Superior temporal gyrus (tissue), 1 donor: ENCODE data around the gene NR5A1.

Source experiments
- DNase-seq: peaks from one replicate; pipeline ENCODE4 v3.0.0-alpha.2; 2016; ENCODE audit errors: extremely low spot score

Gene NR5A1

DNA sequence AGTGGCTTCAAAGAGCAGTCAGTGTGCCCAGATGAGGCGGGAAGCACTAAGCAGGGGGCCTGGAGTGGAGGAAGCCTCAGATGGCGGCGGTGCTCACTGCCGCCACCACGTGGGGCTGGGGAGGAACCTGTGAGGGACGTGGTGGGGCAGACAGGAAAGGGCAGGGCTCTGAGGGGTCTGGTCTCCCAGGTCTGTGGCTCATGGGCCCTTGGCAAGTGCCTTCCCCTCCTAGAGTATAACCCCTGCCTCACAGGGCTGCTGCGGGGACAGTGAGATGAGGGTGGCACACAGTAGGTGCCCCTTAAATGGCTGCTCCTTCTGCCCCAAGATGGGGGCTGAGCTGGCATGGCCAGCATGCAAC is 26.6 kb downstream of the NR5A1 start:
- no peak for DNase-seq

DNA sequence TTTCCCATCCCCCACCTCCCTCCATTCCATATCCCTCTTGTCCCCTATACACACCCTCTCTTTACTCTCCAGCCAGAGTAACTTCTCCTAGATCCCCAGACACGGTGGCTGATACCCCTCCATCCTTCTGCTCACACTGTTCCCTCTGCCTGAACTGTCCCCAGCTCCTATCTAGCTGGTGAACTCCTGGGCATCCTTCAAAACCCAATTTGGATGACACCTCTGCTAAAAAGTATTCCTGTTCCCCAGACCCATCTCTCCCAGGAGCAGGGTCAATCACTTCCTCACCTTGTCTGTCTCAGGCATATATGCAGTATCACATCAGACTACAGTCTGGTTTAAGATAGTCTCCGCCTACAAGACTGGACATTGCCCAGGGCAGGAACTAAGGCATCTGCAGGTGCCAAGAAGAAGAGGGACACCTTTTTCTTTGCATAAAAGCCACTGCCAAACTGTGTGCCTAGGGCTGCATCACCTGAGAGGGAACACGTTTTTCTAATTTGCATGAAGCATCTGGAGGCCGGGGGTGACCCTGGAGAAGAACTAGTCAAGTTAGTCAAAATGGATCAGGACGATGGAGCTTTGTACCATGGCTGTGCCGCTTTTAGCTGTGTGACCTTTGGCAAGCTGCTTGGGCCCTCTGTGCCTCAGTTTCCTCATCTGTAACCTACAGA is 27.1 kb downstream of the NR5A1 start:
- DNase-seq, result no peak

DNA sequence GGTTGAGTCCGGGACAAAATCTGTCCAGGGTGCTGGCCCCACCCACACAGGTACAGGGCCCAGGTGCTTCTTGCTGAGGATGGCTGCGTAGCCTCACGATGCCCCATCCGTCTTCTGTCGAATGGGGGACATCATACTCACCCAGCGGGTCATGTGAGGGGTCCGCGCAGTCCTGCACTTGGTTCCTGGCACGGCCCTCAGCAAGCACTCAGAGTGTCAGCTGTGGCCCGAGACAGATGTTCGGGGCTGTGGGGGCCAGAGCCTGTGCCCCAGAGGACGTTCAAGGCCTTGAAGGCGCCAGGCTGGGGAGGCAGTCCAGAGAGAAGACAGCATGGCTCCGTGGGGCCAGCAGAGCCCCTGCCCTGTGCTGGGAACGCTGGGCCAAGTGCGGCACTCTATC is 27.8 kb downstream of the NR5A1 start:
- DNase-seq, result no peak

DNA sequence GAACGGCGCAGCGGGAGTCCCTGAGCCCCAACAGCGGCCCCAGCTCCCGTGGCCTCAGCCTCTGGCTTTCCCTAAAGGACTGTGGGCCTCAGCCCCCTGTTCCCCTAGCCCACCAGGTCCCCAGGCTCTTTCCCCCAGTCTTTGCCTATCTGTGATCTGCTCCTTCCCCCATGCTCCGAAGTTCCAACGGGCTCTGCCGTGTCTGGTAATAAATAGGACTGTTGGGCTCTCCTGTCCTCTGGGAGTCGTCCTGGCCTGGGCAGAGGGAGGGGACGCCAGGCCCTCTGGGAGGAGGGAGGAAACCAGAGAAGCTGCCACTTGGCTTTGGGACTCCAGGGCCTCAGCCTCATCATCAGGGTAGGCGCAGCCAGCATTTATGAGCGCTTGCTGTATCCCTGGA is 28.8 kb downstream of the NR5A1 start:
- DNase-seq, result no peak

DNA sequence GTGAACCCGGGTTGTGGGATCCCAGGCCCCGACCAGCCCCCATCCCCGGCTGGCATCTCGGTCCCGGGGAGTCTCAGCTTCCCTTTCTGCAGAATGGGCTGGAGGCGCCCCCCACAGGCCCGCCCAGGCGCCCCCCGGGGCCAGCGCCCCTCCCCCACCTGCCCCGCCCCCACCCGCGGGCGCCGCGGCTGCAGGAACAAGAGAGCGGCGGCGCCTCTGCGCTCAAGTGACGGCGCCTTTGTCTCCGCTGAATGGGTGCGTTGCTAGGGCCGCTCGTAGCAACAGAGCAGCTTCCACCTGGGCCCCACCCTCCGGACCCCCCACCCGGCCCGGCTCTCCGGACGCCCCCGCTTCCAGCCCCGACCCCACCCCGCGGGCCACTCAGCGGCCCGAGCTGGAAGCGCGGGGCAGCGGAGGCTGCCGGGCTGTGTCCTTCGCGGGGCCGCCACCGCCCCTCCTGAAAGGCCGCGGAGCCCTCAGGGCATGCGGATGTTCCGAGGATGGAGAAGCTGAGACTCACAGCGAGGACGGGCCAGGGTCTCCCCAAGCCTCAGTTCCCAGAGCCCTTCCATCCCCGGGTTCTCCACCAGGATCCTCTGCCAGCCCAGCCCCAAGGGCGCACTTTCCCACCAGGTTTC is 29.4 kb downstream of the NR5A1 start:
- no peak for DNase-seq

DNA sequence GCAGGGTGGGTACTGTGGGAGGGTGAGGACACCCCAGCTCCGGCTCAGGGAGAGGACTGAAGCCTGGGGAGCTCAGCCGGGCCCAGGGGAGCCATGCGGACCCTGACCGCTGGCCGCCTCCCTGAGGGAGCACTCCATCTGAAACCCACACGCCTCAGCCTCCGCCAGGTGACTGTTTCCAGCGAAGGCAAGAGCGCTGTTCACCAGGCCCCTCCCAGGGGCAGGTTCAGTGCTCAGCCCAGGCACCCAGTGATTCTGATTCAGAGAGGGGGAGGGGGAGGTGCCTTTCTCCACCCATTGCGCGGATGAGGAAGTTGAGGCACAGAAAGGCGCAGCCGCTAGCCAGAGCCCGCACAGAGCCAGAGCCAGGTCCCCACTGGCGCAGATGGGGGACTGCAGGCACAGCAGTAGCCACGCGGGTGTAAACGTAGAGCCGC is 30.0 kb downstream of the NR5A1 start:
- no peak for DNase-seq

DNA sequence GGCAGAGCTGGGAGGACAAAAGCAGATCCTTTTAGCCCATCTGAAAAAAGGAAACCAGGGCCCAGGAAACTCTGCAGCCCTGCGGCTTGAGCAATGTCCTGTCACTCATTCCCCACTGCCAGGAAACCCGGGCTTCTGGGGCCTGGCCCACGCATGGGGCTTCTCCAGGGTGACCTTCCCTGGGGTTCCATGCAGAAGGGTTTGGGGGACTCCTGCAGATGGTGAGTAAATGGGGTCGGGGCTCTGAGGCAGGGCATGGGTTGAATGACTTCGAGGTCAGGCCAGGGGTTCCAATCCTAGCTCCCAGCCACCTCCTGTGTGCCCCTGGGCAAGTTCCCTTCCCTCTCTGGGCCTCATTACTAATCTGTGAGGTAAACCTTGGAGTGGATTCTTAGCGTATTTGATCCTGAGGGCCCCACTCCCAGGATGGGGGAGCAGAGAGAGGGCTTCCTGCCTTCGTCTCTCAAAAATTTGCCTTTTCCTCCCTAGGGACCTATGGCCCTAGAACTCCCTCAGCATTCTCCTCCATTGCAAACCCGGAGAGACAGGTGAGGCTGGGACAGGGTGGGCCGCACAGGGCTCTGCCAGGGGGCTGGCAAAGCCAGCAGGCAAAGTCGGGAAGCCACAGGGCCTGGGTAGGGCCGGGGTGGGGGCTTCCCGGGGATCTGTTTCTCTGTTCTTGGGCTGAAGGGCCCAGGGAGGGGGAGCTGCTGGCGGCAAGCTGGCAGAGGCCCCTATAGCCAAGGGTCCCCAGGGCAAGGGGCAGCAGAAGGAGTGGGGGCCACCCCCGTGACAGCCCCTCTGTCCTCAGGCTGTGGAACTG is 31.1 kb downstream of the NR5A1 start:
- no peak for DNase-seq

DNA sequence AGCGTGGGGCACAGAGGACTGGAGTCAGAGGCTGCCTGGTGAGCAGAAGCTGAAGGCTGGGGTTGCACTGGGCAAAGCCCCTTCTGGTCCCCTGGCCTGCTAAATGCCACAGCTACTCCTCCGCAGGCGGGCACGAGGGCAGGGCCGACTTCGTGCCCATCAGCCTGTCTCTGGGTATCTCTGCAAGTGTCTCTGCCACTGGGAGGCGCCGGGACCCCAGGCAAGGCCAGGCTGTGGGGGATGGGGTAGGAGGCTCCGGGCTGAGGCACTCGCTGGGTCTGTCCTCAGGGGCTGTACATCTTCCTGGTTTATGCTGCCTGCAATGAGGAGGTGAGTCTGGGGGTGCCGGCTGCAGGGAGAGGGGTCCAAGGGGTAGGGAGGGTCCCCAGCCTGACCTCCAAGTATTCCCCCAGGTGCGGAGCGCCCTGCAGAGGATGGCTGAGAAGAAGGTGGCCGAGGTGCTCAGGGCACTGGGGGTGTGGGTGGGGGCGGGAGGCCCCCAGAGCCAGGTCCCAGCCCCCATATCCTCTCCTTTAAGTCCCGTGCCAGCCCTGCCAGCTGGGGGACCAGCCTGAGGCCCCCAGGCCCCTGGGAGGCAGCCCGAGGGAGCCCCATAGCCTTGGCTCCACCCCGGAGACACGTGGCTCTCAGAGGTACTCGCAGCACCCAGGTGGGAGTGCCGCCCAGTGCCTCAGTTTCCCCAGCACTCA is 31.9 kb downstream of the NR5A1 start:
- DNase-seq, result no peak

DNA sequence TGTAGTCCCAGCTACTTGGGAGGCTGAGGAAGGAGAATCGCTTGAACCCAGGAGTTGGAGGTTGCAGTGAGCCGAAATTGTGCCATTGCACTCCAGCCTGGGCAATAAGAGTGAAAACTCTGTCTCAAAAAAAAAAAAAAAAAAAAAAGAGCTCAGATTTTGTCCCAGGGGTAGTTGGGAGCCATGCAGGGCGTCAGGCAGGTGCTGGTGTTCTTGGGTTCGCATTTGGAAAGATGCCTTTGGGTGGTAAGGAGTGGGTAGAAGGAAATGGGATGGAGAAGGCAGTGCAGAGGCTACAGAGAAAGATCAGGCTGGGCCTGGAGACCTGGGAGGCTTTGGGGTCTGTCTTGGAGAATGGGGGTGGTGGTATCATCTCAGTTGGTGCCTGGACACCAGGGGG is 33.0 kb downstream of the NR5A1 start:
- no peak for DNase-seq

DNA sequence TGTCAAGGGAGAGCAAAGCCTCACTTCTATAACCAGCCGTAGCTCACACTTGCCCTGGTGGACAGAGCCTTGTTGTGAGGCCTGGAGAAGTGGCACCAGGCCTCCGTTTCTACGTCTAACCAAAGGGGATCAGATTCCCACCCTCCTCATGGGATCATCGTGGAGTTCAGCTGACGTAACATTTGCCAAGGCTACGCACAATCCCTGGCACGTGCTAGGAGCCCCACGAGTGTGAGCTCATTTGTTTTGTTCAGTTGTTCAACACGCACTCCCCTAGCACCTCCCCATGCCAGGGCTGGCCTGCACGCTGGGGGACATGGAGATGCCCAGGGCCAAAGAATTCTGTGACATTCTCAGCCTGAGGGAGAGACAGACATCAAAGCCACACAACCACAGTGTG is 33.9 kb downstream of the NR5A1 start:
- no peak for DNase-seq

DNA sequence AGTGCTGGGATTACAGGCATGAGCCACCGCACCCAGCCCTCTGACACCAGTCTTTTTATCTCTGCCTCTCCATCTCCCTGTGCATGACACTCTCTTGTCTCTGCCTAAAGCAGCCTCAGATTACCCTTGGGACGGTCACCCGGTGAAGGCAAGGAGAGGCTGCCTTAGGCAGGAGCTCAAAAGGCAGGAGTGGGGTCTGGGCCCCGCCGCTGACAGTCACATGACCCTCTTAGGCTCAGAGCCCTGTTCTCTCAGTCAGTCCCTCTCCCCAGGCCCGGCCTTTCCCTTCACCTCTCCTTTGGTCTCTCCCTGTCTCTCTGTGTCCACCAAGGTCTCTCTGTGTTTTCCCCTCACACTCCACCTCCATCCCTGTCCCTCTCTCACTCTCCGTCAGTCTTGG is 34.4 kb downstream of the NR5A1 start:
- no peak for DNase-seq

DNA sequence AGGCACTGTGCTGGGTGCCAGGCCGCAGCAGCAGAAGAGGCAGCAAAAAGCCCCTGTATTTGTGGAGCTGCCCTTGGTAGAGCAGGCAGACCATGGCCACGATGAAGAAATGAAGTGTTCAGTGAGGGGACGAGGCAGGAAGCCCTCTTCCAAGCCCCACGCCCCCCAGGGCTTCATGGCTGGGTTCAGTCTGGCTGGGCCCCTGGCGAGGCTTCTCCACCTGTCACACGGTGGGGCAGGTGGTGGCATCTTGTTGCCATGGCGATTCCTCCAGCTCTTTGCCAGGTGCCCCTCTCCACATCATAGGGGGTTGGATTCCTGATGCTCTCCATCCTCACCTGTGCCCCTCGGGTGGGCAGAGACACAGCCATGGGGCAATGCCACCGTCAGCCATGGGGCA is 35.4 kb downstream of the NR5A1 start:
- no peak for DNase-seq

DNA sequence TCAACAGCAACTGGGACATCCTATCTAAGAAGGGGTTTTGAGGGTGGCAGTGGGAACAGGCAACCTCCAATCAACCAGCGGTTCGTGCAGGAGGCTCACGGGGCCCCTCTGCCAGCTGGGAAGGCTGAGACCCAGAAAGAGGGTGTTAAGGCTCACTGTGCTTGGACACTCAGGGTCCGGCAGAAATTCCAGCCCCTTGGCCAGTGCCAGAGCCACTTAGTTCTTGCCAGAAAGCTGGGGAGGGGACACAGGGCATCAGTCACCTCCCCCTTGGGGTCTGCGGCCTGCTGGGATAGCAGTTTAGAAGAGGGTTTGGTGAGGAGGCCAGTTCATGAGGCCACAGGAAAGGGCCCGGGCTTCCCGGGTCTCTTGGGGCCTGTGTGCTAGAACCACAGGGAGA is 36.5 kb downstream of the NR5A1 start:
- DNase-seq, result no peak

DNA sequence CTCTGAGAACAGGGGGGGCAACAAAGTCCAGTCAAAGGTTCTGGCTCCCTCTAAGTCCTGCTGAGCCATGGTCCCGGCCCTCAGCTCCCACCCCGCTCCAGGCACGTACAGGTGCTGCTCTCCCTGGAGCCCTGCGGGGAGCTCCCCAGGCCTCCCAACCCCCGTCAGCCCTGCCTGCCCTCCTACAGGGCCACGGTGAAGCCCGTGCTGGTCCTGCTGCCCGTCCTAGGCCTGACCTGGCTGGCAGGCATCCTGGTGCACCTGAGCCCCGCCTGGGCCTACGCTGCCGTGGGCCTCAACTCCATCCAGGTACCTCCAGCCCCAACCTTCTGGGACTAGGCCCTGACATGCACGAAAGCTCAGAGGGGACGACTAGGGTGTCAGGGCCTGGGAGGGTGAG is 36.9 kb downstream of the NR5A1 start:
- no peak for DNase-seq

DNA sequence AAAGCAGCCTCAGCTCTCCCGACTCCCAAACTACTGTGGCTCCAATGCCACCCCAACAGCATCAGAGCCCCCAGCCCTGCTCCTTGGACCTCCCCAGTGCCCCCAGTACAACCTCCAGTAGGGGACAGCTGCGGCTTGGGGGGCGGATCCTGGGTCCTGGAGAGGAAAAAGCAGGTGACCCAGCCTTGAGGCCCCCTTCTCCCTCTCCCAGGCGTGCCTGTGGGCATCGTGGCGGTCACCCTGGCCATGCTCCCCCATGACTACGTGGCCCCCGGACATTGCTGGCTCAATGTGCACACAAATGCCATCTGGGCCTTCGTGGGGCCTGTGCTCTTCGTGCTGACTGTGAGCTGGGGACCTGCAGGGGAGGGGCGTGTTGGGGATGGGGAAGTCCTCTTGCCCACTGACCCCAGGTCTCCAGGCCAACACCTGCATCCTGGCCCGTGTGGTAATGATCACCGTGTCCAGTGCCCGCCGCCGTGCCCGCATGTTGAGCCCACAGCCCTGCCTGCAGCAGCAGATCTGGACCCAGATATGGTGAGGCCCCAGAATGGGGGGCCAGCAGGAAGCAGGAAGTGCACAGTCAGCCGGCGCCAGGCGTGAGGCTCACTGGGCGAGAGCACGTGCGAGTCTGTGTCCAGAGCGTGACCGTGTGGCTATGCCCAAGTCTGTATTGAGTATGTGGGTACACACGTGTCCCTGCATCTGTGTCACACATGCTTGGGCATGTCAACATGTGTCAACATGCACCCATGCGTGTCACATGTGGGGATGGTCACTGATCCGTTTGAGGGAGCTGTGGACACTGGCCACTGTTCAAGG is 38.0 kb downstream of the NR5A1 start:
- no peak for DNase-seq

DNA sequence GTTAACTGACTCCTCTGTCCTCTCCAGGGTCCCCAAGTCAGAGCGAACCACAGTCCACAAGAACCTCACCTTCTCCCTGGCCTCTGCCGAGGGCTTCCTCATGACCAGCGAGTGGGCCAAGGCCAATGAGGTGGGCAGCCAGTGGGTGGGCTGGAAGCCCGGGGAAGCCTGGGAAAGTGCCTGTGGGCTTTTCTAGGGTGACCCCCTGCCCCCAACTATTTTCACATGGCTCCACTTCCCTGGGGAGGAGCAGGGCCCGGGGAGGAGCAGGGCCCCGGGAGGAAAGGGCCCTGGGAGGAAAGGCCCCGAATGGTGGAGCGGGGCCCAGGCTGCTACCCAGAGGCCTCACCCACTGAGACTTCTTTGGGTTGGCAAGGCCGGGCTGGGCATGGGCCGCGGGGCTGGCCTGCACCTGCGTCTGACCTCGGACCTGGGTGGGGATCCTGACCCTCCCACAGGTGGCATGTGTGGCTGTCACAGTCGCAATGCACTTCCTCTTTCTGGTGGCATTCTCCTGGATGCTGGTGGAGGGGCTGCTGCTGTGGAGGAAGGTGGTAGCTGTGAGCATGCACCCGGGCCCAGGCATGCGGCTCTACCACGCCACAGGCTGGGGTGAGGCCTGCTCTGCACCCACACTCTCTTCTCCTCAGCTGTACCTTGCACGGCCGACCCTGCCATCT is 39.0 kb downstream of the NR5A1 start:
- no peak for DNase-seq

DNA sequence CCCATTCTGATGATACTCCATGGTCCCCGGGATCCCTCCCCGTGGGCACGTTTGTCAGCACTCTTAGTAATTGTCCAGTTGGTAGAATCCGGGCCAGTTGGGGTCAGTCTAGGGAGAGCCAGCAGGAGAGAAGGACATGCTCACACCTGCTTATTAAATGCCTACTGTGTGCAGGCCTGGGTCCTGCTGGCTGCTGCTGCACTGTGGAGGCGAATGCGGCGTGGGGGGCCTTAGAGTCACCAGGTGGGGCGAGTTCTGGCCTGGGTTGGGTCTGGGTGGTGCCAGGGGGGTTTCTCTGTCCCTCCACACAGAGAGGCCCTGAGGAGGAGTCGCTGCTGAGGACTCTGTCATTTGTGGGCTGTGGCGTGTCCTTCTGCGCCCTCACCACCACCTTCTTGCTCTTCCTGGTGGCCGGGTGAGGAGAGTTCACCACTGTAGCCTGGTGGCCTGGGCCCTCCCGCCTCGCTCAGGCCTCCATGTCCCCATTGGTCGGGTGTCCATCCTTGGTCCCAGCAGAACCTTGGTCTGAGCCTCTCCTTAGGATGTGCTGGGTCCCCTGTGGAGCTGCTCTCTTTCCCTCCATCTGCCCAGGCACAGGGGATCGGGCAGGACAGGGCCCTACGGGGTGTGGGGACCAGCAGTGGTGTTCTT is 39.7 kb downstream of the NR5A1 start:
- no peak for DNase-seq

DNA sequence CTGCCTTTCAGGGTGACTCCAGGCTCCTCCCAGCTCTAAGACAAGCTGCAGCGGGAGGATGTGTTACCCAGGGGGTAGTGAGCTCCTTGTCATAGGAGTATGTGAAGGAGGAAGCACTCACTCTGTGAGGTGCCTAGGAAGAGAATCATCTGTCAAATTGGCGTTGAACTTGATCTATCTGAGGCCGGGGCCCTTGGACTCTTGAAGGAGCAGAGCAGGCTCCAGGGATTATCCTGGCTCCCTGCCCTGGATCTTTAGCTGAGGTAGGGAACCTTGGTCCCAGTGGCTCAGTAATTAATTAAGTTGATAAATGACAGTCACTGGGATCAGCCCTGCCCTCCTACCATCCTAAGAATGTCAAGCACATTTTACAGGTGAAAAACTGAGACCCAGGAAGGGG is 41.5 kb downstream of the NR5A1 start:
- no peak for DNase-seq

DNA sequence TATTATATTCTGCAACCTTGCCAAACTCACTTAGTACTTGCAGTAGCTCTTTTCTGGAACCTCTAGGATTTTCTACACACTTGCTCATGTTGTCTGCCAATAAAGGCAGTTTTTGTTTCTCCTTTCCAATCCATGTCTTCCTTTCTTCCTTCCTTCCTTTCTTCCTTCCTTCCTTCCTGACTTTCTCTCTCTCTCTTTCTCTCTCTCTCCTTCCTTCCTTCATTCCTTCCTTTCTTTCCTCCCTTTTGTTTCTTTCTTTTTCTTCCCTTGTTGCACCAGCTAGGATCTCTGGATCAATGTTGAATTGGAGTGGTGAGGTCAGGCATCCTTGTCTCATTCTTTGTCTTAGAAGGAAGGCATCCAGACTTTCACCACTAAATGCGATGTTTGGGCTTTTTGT is 44.5 kb downstream of the NR5A1 start:
- no peak for DNase-seq

DNA sequence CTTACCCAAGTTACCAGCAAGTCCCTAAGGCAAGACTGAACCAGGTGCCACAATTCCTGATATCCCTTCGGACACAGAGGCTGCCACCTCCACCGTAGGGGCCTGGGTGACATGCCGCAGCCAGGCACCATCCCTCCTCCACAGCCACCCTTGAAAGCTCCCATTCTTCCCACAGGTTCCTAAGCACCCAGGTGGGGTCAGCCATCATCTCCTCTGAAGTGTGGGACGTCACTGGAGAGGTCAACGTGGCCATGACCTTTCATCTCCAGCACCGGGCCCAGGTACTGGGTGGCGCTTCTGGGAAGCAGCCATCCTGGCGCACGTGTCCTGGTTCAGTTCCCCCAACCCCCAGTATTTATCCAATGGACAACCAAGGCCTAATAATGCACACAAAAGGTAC is 48.8 kb downstream of the NR5A1 start:
- no peak for DNase-seq
